Measurements from ENCODE around the gene TAF12. TPM values are rescaled to one million over a fixed set of nuclear protein-coding genes. Genes with fewer than 3 reads are reported as not detected.

TAF12 gene
- total RNA-seq, 4 donors from 2014 or later, result 16.1 to 17.6 (median 17.1) TPM

- WGBS, result under 1% methylated on average over 45 of the region's 75 CpGs
- intact Hi-C loops (cut with DNase I), result loop anchor here (2.0 kb wide), 1 partner anchor 29 kb away; the partner anchor contains the start of gene TRNAU1AP
- Histone ChIP-seq H3K9me3 (no peaks in the 10 kb centered on the region), H3K4me3 (peak overlapping the region; percentile 85 to 100 (median 92)), H3K27ac (replicated peaks in 1 of 4) (peak overlapping the region; percentile 87 to 96 (median 92)), H3K27me3 (no peaks in the 10 kb centered on the region), H3K4me1 (peaks cover 19 to 37% (median 34%) of the 10 kb centered on the region in 4 donors), H3K36me3 (peaks cover 16 to 39% (median 39%) of the 10 kb centered on the region in 4 donors)
- peak; percentile 99 for DNase-seq (ENCODE audit: extremely low spot score)
- TF ChIP-seq POLR2A (IDR thresholded peaks at IDR 0.05; ENCODE audit: low read depth) (peak; percentile 92), EP300 (IDR thresholded peaks at IDR 0.05) (no peak), CTCF (IDR thresholded peaks at IDR 0.05) (peak; percentile 7 to 32 (median 8)), POLR2AphosphoS5 (IDR thresholded peaks at IDR 0.05) (peak; percentile 98 to 99)
These were observed 61.2 kb downstream of the TAF12 start for GRCh38 chr1:28581531-28582247.

GRCh38 chr1:28580722-28581530 lies 61.9 kb downstream of the TAF12 start:
- no peak for TF ChIP-seq POLR2A (IDR thresholded peaks at IDR 0.05; ENCODE audit: low read depth)
- TF ChIP-seq EP300 (IDR thresholded peaks at IDR 0.05), result no peak
- no peak for TF ChIP-seq POLR2AphosphoS5 (IDR thresholded peaks at IDR 0.05)
- no peak for TF ChIP-seq CTCF (IDR thresholded peaks at IDR 0.05)
- intact Hi-C loops (cut with DNase I), result loop anchor here (2.0 kb wide), 1 partner anchor 28 kb away; the partner anchor contains the start of gene TRNAU1AP
- peak overlapping the region; percentile 85 to 100 (median 92) for H3K4me3 ChIP-seq
- no peaks in the 10 kb centered on the region for H3K27me3 ChIP-seq
- peaks cover 16 to 47% (median 45%) of the 10 kb centered on the region in 4 donors for H3K36me3 ChIP-seq
- WGBS, result under 1% methylated on average over 26 of the region's 26 CpGs
- DNase-seq (ENCODE audit: extremely low spot score), result no peak
- H3K4me1 ChIP-seq, result peaks cover 19 to 37% (median 34%) of the 10 kb centered on the region in 4 donors
- H3K27ac ChIP-seq (replicated peaks in 1 of 4), result peak overlapping the region; percentile 87 to 96 (median 92)
- no peaks in the 10 kb centered on the region for H3K9me3 ChIP-seq

GRCh38 chr1:28579401-28579800 lies 63.5 kb downstream of the TAF12 start:
- H3K27ac ChIP-seq (replicated peaks in 1 of 4), result peak overlapping the region in 3 of 4 donors; percentile 32 to 94 (median 91)
- H3K9me3 ChIP-seq, result no peaks in the 10 kb centered on the region
- 83% methylated on average over 1 of the region's 1 CpG for WGBS
- peak overlapping the region in 1 of 4 donors; percentile 85 for H3K4me3 ChIP-seq
- H3K4me1 ChIP-seq, result peaks cover 19 to 37% (median 34%) of the 10 kb centered on the region in 4 donors
- TF ChIP-seq POLR2AphosphoS5 (IDR thresholded peaks at IDR 0.05) (no peak), POLR2A (IDR thresholded peaks at IDR 0.05; ENCODE audit: low read depth) (no peak), EP300 (IDR thresholded peaks at IDR 0.05) (no peak), CTCF (IDR thresholded peaks at IDR 0.05) (no peak)
- intact Hi-C loops (cut with DNase I), result no loop called here
- H3K27me3 ChIP-seq, result no peaks in the 10 kb centered on the region
- no peak for DNase-seq (ENCODE audit: extremely low spot score)
- peaks cover 21 to 62% (median 60%) of the 10 kb centered on the region in 4 donors for H3K36me3 ChIP-seq

- TF ChIP-seq EP300 (IDR thresholded peaks at IDR 0.05) (no peak), CTCF (IDR thresholded peaks at IDR 0.05) (no peak), POLR2AphosphoS5 (IDR thresholded peaks at IDR 0.05) (no peak), POLR2A (IDR thresholded peaks at IDR 0.05; ENCODE audit: low read depth) (no peak)
- no peaks in the 10 kb centered on the region for H3K27me3 ChIP-seq
- no peak overlapping the region for H3K4me3 ChIP-seq
- H3K9me3 ChIP-seq, result no peaks in the 10 kb centered on the region
- H3K27ac ChIP-seq (replicated peaks in 1 of 4), result peak overlapping the region in 1 of 4 donors; percentile 32
- peaks cover 22 to 69% (median 66%) of the 10 kb centered on the region in 4 donors for H3K36me3 ChIP-seq
- 69% methylated on average over 5 of the region's 6 CpGs for WGBS
- no peak for DNase-seq (ENCODE audit: extremely low spot score)
- peaks cover 19 to 37% (median 34%) of the 10 kb centered on the region in 4 donors for H3K4me1 ChIP-seq
- intact Hi-C loops (cut with DNase I), result no loop called here
These were observed 64.1 kb downstream of the TAF12 start for GRCh38 chr1:28578696-28579218.

All from esophagus muscularis mucosa (tissue), 4 donors.